Endothelial cell (in vitro differentiated cells): ENCODE data around the gene FAM110A. TPM values are rescaled to one million over a fixed set of nuclear protein-coding genes. Genes with fewer than 3 reads are reported as not detected.
A peak's percentile ranks its signal among the peaks of the same experiment; 100 is the strongest.

Source experiments
- DNase-seq: peaks from one replicate; pipeline ENCODE4 v3.0.0; 2021; ENCODE audit warnings: low spot score
- H3K27ac Mint-ChIP-seq: one replicate; pipeline ENCODE4 v1.8.0; 2021; ENCODE audit warnings: mixed read lengths, inconsistent platforms; ENCODE audit not compliant: unreplicated experiment
- H3K27me3 Mint-ChIP-seq: one replicate; pipeline ENCODE4 v1.8.0; 2021; ENCODE audit warnings: mild to moderate bottlenecking, moderate library complexity, mixed read lengths, inconsistent platforms; ENCODE audit not compliant: unreplicated experiment
- H3K36me3 Mint-ChIP-seq: one replicate; pipeline ENCODE4 v1.8.0; 2021; ENCODE audit warnings: mild to moderate bottlenecking, low read depth, mixed read lengths, inconsistent platforms; ENCODE audit not compliant: unreplicated experiment
- H3K4me1 Mint-ChIP-seq: one replicate; pipeline ENCODE4 v1.8.0; 2021; ENCODE audit warnings: mild to moderate bottlenecking, mixed read lengths, inconsistent platforms; ENCODE audit not compliant: unreplicated experiment
- H3K4me3 Mint-ChIP-seq: one replicate; pipeline ENCODE4 v1.8.0; 2021; ENCODE audit warnings: mild to moderate bottlenecking, mixed read lengths, inconsistent platforms; ENCODE audit not compliant: unreplicated experiment
- H3K9me3 Mint-ChIP-seq: one replicate; pipeline ENCODE4 v1.8.0; 2021; ENCODE audit warnings: mixed read lengths, inconsistent platforms; ENCODE audit not compliant: unreplicated experiment
- CTCF ChIP-seq: fragments of 200-600 bp; sonication (generic); IDR thresholded peaks from one replicate; pipeline ENCODE4 v1.5.0; 2021; ENCODE audit warnings: antibody characterized with exemption; ENCODE audit not compliant: unreplicated experiment
- total RNA-seq: library from RNA; stranded (reverse); fragmentation: NEBNext Ultra II Directional; extraction: Animal tissue kit (Norgen Biotek cat#: 25700); gene quantifications from one replicate; pipeline ENCODE4 v1.2.1, GENCODE V29; 2021; ENCODE audit not compliant: unreplicated experiment

The FAM110A gene
- total RNA-seq, 1 donor from 2014 or later, result 7.2 TPM

GRCh38 chr20:878511-879307 lies 45.2 kb downstream of the FAM110A start:
- peak; percentile 62 for DNase-seq

GRCh38 chr20:879626-880025 lies 46.1 kb downstream of the FAM110A start:
- no peak overlapping the region for H3K27ac Mint-ChIP-seq
- no peaks in the 10 kb centered on the region for H3K36me3 Mint-ChIP-seq
- no peaks in the 10 kb centered on the region for H3K27me3 Mint-ChIP-seq
- no peak overlapping the region for H3K4me3 Mint-ChIP-seq
- no peak for TF ChIP-seq CTCF
- DNase-seq, result no peak
- H3K9me3 Mint-ChIP-seq, result no peaks in the 10 kb centered on the region
- H3K4me1 Mint-ChIP-seq, result no peaks in the 10 kb centered on the region

More at GRCh38 chr20:878511-879307, 45.2 kb downstream of the FAM110A start:
- H3K36me3 Mint-ChIP-seq, result no peaks in the 10 kb centered on the region
- H3K27me3 Mint-ChIP-seq, result peaks cover 6% of the 10 kb centered on the region
- TF ChIP-seq CTCF, result no peak
- H3K4me3 Mint-ChIP-seq, result no peak overlapping the region
- no peak overlapping the region for H3K27ac Mint-ChIP-seq
- H3K4me1 Mint-ChIP-seq, result no peaks in the 10 kb centered on the region
- no peaks in the 10 kb centered on the region for H3K9me3 Mint-ChIP-seq

GRCh38 chr20:881051-881782 lies 47.7 kb downstream of the FAM110A start:
- Mint-ChIP-seq H3K9me3 (no peaks in the 10 kb centered on the region), H3K27ac (no peak overlapping the region), H3K4me1 (no peaks in the 10 kb centered on the region), H3K27me3 (peaks cover 2% of the 10 kb centered on the region), H3K4me3 (no peak overlapping the region), H3K36me3 (no peaks in the 10 kb centered on the region)
- no peak for DNase-seq
- TF ChIP-seq CTCF, result no peak

GRCh38 chr20:881783-882144 lies 48.2 kb downstream of the FAM110A start:
- H3K9me3 Mint-ChIP-seq, result no peaks in the 10 kb centered on the region
- H3K4me3 Mint-ChIP-seq, result no peak overlapping the region
- peaks cover 2% of the 10 kb centered on the region for H3K27me3 Mint-ChIP-seq
- H3K4me1 Mint-ChIP-seq, result no peaks in the 10 kb centered on the region
- no peaks in the 10 kb centered on the region for H3K36me3 Mint-ChIP-seq
- no peak overlapping the region for H3K27ac Mint-ChIP-seq
- no peak for TF ChIP-seq CTCF
- DNase-seq, result no peak
